ENCODE results near the gene CELF1. TPM values are rescaled to one million over a fixed set of nuclear protein-coding genes. Genes with fewer than 3 reads are reported as not detected.

The CELF1 gene
- total and polyA plus RNA-seq, 8 donors, result 76.8 to 107 (median 90.7) TPM

GRCh38 chr11:47593934-47594855 is 41.3 kb upstream of the CELF1 start, which contains the start of gene C1QTNF4:
Gene C1QTNF4, minus strand, starts transcription at chr11:47594411. Its CDS starts 3,601 bp downstream, at chr11:47590810.
- intact Hi-C loops (cut with DNase I), result no loop called here
- Histone ChIP-seq H3K4me1 (peaks cover 0 to 11% of the 10 kb centered on the region in 2 donors), H3K9me3 (no peaks in the 10 kb centered on the region), H3K27ac (no peak within 1 kb of the TSS), H3K27me3 (peaks cover 27 to 64% of the 10 kb centered on the region in 2 donors), H3K4me3 (peak within 1 kb of the TSS in 1 of 2 donors; percentile 9), H3K36me3 (no peaks in the 10 kb centered on the region)
- ATAC-seq (no peak), DNase-seq (no peak)
- TF ChIP-seq CTCF (IDR thresholded peaks at IDR 0.05), result no peak

GRCh38 chr11:47593492-47593933 is 40.6 kb upstream of the CELF1 start:
- ATAC-seq, result no peak

GRCh38 chr11:47592970-47593369 is 40.0 kb upstream of the CELF1 start:
- H3K4me1 ChIP-seq, result peaks cover 0 to 14% of the 10 kb centered on the region in 2 donors
- no peak for ATAC-seq
- H3K4me3 ChIP-seq, result no peak overlapping the region
- DNase-seq, result no peak
- H3K9me3 ChIP-seq, result no peaks in the 10 kb centered on the region
- no peak for TF ChIP-seq CTCF (IDR thresholded peaks at IDR 0.05)
- no peak overlapping the region for H3K27ac ChIP-seq
- intact Hi-C loops (cut with DNase I), result no loop called here
- H3K27me3 ChIP-seq, result peaks cover 27 to 65% of the 10 kb centered on the region in 2 donors
- no peaks in the 10 kb centered on the region for H3K36me3 ChIP-seq

More at GRCh38 chr11:47593492-47593933, 40.6 kb upstream of the CELF1 start:
- peaks cover 0 to 11% of the 10 kb centered on the region in 2 donors for H3K4me1 ChIP-seq
- intact Hi-C loops (cut with DNase I), result no loop called here
- H3K4me3 ChIP-seq, result no peak overlapping the region
- no peak overlapping the region for H3K27ac ChIP-seq
- no peak for TF ChIP-seq CTCF (IDR thresholded peaks at IDR 0.05)
- peaks cover 27 to 65% of the 10 kb centered on the region in 2 donors for H3K27me3 ChIP-seq
- DNase-seq, result no peak
- no peaks in the 10 kb centered on the region for H3K36me3 ChIP-seq
- no peaks in the 10 kb centered on the region for H3K9me3 ChIP-seq

DNA sequence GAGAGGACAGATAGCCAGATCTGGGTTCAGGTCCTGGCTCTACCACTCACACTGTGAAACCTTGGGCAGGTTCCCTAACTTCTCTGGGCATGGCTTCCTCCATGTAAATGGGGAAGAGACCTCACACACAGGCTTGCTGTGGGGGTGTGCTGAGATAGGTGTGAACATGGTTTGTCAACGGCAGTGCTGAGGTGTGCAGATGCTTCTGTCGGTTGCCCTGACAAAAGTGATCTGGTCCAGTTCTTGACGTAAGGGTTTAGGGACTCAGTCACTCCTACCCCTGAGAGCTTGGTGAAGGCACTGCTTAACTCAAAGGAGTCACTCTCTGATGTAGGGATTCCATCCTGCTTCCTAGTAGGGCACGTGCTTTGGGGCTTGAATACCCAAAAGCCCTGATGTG is 39.3 kb upstream of the CELF1 start:
- Histone ChIP-seq H3K27ac (no peak overlapping the region), H3K4me1 (peaks cover 0 to 19% of the 10 kb centered on the region in 2 donors), H3K36me3 (no peaks in the 10 kb centered on the region), H3K27me3 (peaks cover 27 to 65% of the 10 kb centered on the region in 2 donors), H3K4me3 (no peak overlapping the region), H3K9me3 (no peaks in the 10 kb centered on the region)
- DNase-seq (no peak), ATAC-seq (no peak)
- intact Hi-C loops (cut with DNase I), result no loop called here
- TF ChIP-seq CTCF (IDR thresholded peaks at IDR 0.05), result no peak

DNA sequence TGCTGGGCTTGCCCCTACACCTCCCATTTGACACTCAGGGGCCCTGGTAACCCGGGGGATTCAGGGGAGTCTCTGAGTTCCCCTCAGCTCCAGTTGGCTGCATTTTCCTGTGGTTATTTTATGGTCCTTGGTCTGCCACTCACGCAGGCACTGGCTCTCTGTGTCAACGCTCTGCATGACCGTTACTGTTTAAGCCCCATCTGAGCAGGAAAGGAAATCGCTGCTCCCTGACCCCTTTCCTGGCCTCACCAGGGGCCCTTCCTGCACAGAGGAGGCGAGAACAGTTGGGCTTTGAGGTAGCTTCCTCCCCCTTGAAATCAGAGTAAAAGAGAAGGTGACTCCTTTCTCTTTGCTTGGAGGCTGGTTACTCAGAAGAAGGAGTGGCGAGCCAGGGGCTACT is 38.8 kb upstream of the CELF1 start:
- Histone ChIP-seq H3K36me3 (no peaks in the 10 kb centered on the region), H3K4me3 (no peak overlapping the region), H3K27me3 (peaks cover 27 to 65% of the 10 kb centered on the region in 2 donors), H3K27ac (no peak overlapping the region), H3K9me3 (no peaks in the 10 kb centered on the region), H3K4me1 (peaks cover 0 to 19% of the 10 kb centered on the region in 2 donors)
- no peak for DNase-seq
- no peak for ATAC-seq
- no peak for TF ChIP-seq CTCF (IDR thresholded peaks at IDR 0.05)
- intact Hi-C loops (cut with DNase I), result no loop called here

Measured in left lung (tissue), 10 donors.